GM19455 (cell line): Measurements from ENCODE around the gene MPI.
"Not testable (repeated sequence)": the region's sequence is repeated elsewhere in the genome, so short reads cannot be mapped to it uniquely, and the experiment has no call there.

Source experiments
- ATAC-seq: cut with Tn5 transposase; IDR thresholded peaks from one replicate; pipeline ENCODE4 v1.9.1; 2021; ENCODE audit not compliant: unreplicated experiment

MPI gene

GRCh38 chr15:74890665-74890960, 771 bp downstream of the MPI start:
- ATAC-seq = no peak

DNA sequence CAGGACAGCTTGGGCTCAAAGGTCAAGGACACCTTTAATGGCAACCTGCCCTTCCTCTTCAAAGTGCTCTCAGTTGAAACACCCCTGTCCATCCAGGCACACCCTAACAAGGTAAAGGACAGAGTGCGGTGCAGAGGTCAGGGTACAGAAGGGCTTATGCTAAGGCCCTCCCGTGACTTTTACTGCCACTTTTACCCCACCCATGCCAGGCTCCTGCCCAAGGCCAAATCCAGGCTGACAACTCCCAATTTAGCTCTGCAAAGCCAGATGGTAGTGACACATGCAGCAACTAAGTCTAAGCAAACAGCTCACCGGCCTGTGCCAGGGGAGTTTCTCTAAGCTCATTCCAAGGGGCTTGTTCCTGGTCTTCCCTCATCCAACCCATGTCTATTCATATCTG, 1.6 kb downstream of the MPI start:
- no peak for ATAC-seq

DNA sequence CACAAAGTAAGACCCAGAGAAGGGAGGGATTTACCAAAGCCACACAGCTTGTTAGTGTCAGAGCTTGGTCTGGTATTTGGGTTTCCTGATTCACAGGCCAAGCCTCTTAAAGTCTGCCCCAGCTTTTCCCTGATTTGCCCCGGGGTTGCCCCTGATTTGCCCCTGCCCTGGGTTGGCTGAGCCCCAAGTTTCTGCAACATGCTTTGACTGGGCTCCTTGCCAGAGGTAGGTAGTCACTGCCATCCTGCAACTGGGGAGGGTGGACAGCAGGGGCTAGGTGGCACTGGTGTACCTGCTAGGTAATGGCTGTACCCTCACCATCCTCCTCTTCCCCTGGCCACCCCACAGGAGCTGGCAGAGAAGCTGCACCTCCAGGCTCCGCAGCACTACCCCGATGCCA, 2.5 kb downstream of the MPI start:
- no peak for ATAC-seq

- no peak for ATAC-seq
Measured at GRCh38 chr15:74892931-74893330, 3.1 kb downstream of the MPI start.

DNA sequence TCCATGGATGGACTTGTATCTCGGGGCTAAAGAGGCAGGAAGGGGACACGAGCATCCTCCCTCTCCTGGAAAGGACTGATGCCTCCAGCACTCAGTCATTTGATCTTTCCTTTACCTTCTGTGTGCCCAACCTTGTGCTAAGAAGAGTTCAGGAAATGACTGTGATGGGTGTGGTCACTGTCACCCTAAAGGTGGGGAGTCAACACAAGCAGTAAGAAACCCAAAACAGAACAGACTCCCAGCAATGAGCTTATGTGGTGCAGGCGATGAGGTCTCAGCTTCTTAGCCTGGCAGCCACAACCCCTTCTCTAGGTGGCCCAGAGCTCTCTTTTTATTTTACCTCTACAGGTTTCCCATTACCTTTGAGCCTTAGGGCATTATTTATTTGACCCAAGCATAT, 3.8 kb downstream of the MPI start:
- ATAC-seq = no peak

DNA sequence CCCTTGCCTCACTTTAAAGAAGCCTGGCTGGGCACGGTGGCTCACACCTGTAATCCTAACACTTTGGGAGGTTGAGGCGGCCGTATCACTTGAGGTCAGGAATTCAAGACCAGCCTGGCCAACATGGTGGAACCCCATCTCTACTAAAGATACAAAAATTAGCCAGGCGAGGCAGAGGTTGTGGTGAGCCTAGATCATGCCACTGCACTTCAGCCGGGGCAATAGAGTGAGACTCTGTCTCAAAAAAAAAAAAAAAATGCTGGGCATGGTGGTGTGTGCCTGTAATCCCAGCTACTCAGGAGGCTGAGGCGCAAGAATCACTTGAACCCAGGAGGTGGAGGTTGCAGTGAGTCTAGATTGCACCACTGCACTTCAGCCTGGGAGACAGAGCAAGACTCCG, 4.5 kb downstream of the MPI start:
- ATAC-seq = not testable (repeated sequence)

DNA sequence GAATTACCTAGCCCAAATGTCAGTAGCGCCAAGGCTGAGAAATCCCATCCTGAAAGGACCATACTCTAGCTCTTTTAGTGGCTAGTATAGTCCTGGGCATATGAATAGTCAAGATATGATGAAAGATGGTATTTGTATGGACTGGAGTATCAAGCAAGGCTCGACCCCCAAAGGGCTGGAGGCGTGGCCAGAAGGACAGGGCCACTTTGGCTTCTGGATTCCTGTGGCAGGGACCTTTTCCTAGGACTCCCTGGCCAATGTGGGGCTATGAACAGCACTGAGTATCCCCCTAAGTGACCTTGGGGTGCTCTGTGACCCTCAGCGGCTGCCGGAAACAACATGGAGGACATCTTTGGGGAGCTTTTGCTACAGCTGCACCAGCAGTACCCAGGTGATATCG, 6.0 kb downstream of the MPI start:
- ATAC-seq = no peak

- no peak for ATAC-seq
Measured at GRCh38 chr15:74896316-74896715, 6.5 kb downstream of the MPI start.

GRCh38 chr15:74897300-74897701, 7.5 kb downstream of the MPI start:
- no peak for ATAC-seq

GRCh38 chr15:74901612-74902063, 11.8 kb downstream of the MPI start:
- ATAC-seq = no peak

DNA sequence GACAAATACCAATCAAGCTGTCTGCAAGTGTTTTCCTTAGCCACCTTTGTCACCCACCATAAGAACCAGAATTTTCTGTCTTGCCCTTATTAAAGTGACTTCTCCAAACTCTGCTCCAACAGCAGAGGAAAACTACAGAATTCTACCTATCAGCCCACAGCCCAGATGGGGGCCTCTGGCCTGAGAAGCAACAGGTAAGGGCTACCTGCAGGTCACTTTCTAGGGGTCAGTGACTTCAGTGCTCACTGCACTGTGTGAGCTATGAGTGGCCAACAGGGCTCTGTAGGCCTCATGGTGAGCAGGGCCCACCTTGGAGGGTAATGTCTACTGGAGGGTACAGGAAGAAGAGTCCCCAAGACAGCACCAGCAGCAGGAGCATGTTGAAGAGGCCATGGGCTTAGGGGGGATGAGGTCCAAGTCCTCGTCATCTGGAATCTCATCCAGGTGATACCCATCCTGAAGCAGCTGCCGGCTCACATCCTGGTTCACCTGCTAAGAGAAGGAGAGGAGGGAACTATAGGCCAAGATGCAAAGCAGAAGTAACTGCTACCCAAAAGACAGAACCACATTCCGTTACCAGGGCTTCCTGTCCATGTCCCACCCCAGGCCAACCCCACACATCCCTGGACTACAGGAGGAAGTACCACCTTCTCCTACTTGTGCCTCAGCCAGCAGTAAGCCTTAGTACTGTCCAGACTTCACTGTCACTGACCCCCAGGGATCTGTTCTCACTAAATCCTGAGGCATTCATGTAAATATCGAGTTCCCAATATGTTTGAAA, 12.6 kb downstream of the MPI start:
- no peak for ATAC-seq

- ATAC-seq = no peak
Measured at GRCh38 chr15:74903676-74904075, 13.8 kb downstream of the MPI start.

DNA sequence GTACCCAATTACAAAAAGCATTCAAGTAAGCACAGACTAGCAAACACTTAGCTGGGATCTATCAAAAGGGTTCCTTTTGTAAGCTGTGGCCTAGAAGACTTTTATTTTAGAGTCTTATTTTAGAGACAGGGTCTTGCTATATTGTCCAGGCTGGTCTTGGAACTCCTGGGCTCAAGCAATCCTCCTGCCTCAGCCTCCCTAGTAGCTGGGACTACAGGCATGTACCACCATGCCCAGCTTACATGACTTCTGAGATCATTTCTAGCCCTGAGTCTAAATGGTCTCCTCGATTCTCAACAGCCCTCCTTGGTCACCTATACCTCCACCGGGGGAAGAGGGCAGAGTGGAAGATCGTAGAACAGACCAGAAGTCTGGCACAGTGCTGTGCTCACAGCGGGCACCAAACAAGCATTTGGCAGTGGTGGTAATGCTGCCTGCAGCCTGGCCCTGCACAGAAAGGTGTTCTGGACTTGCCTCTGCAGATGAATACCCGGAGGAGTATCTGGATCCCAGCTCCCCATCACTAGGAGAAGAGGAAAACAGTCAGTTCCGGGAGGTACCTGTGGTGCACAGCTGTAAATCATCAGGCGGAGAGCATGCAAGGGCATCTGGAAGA, 14.5 kb downstream of the MPI start:
- no peak for ATAC-seq

GRCh38 chr15:74906067-74906449, 16.2 kb downstream of the MPI start:
- peak; percentile 9 for ATAC-seq

DNA sequence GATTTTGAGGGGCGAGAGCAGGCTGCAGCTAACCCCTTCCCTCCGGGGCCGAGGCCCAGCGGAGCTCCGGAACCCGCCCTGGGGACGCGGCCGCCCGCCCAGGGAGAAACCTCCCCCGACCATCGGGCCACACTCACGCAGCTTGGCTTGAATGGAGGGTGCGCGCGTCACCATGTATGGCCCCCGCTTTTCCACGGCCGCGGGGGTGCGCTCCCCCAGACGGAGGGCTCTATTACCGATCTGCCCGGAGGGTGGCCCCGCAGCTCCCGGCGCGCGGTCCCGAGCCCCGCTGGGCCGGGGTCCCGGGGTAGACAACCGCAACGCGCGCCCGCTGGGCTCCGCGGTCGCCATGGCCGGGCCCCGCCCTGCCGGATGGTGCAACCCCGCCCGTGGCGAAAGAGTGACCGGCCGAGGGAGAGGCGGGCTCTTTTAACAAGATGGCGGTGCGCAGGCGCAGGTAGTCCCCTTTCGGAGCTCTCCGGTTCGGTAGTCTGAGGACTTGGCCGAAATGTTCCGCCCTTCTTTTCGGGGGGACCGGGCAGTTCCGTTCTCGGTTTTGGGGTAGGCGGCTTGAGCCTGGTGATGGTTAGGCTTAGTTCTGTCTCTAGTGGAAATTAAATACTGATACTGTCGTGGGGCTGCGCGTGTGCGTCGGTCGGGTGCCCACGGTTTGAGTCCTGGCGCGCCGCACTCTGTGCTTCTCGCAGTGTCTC, 16.8 kb downstream of the MPI start, which contains the start of gene FAM219B:
TSS of gene FAM219B (minus strand) at position 402 of the 713 bp plus-strand sequence. CDS start at position 351, 51 bp downstream.
- ATAC-seq = peak; percentile 82

GRCh38 chr15:74907163-74907870, 17.5 kb downstream of the MPI start:
- ATAC-seq = no peak

DNA sequence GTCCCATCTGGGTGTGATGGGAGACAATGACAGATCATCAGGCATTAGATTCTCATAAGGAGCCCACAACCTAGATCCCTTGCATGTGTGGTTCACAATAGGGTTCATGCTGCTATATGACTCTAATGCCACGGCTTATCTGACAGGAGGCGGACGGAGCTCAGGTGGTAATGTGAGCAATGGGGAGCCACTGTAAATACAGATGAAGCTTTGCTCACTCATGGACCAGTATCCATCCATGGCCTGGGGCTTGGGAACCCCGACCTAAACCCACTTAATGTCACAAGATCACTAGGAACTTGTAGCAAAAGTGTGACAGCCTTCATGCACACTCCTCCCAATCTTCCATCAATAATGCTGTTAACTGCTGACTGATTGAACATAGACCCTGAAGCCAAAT, 18.8 kb downstream of the MPI start:
- no peak for ATAC-seq

DNA sequence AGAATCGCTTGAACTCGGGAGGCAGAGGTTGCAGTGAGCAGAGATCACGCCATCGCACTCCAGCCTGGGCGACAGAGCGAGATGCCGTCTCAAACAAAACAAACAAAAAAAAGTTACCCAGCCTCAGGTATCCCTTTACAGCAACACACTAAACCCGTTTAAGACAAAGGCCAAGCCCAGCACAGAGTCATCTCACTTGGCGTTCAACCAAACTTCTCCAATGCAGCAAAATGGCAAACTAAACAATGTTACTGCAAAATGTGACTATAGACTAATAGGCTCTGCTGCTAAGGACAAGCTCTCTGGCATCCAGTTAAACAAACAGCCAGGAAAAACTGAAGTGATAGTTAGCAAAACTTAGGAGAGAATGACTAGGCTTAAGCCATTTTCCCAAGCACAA, 23.2 kb downstream of the MPI start:
- no peak for ATAC-seq

DNA sequence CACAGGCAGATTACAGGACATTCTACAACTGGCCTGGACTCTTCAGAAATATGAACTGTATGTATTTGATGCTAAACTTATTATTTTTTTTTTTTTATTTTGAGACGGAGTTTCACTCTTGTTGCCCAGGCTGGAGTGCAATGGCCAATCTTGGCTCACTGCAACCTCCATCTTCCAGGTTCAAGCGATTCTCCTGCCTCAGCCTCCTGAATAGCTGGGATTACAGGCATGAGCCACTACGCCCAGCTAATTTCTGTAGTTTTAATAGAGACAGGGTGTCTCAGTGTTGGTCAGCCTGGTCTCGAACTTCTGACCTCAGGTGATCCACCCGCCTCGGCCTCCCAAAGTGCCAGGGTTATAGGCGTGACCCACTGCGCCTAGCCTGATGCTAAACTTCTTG, 24.0 kb downstream of the MPI start:
- ATAC-seq = not testable (repeated sequence)

- ATAC-seq = no peak
Measured at GRCh38 chr15:74917676-74918075, 27.8 kb downstream of the MPI start.

GRCh38 chr15:74920456-74920855, 30.6 kb downstream of the MPI start:
- ATAC-seq = no peak

- no peak for ATAC-seq
Measured at GRCh38 chr15:74924525-74924924, 34.7 kb downstream of the MPI start.
